A549 (cell line): ENCODE results near the gene MEGF10. TPM values are rescaled to one million over a fixed set of nuclear protein-coding genes. Genes with fewer than 3 reads are reported as not detected.

Source experiments
- ATAC-seq, 2 experiments: fragments of 200-7000 bp in 1 of 2; fragments of >200 bp in 1 of 2; cut with Nextera tagmentation in 1 of 2; cut with Tn5 transposase in 1 of 2; 3 replicates each; pipeline versions ENCODE4 v1.8.0 to v1.9.1; 2018 to 2020; ENCODE audit warnings: mild to moderate bottlenecking in 1 of 2, moderate library complexity in 1 of 2
- CTCF ChIA-PET: fragments of 300-600 bp; sonication (Branson Sonifier 250); formaldehyde crosslinking; extraction: SDS; loops from one replicate; lab custom pipeline; 2021; ENCODE audit warnings: antibody characterized with exemption, inconsistent platforms; lab: Yijun Ruan, JAX
- POLR2A ChIA-PET: fragments of 350-600 bp; formaldehyde crosslinking; extraction: SDS; loops from one replicate; lab custom pipeline; 2021; ENCODE audit warnings: antibody characterized with exemption, inconsistent platforms; lab: Yijun Ruan, JAX
- DNase-seq, 2 experiments: peaks; one replicate each; pipeline versions ENCODE4 v3.0.0 to v3.0.0-alpha.2; 2011 to 2016; ENCODE audit warnings: low read depth in 1 of 2, low spot score in 1 of 2
- FAIRE-seq: peaks from 2 replicates; lab custom pipeline; 2011; peaks lifted over from hg19 to GRCh38; lab: Jason Lieb, UNC
- H3K27ac ChIP-seq, 2 experiments: fragments of >200 bp; sonication (Bioruptor Twin); formaldehyde crosslinking; 3 replicates each; pipeline ENCODE4 v1.5.1; 2016 to 2017
- H3K4me1 ChIP-seq: fragments of >200 bp; sonication (Bioruptor Twin); formaldehyde crosslinking; 3 replicates; pipeline ENCODE4 v1.6.1; 2016
- H3K4me2 ChIP-seq: fragments of >200 bp; sonication (Bioruptor Twin); formaldehyde crosslinking; 3 replicates; pipeline ENCODE4 v1.6.1; 2016
- H3K4me3 ChIP-seq: fragments of >200 bp; sonication (Bioruptor Twin); formaldehyde crosslinking; 3 replicates; pipeline ENCODE4 v1.5.1; 2016
- H3K9me3 ChIP-seq: fragments of >200 bp; sonication (Bioruptor Twin); formaldehyde crosslinking; 3 replicates; pipeline ENCODE4 v1.6.1; 2016
- BHLHE40 ChIP-seq: IDR thresholded peaks from 2 replicates; pipeline ENCODE4 v1.6.1; 2012; ENCODE audit warnings: low read depth, low read length, inconsistent platforms
- CBX8 ChIP-seq: fragments of 200-600 bp; sonication (generic); IDR thresholded peaks from 2 replicates; pipeline ENCODE4 v1.6.1; 2016
- CHD4 ChIP-seq: fragments of 200-600 bp; sonication (generic); IDR thresholded peaks from 2 replicates; pipeline ENCODE4 v1.6.1; 2016; ENCODE audit warnings: antibody characterized with exemption, mild to moderate bottlenecking, borderline replicate concordance
- EHMT2 ChIP-seq: fragments of 200-600 bp; sonication (generic); IDR thresholded peaks from 2 replicates; pipeline ENCODE4 v1.6.1; 2016; ENCODE audit warnings: antibody characterized with exemption, low read depth, mild to moderate bottlenecking, moderate library complexity
- ELK1 ChIP-seq: fragments of 150-350 bp; IDR thresholded peaks from 2 replicates; pipeline ENCODE4 v1.6.1; 2014; ENCODE audit warnings: low read depth, mild to moderate bottlenecking, low read length
- FOSL2 ChIP-seq, 2 experiments: fragments of 450-650 bp in 1 of 2; fragments of >200 bp in 1 of 2; sonication (Bioruptor Twin) in 1 of 2; formaldehyde crosslinking; IDR thresholded peaks; 2 replicates each; pipeline versions ENCODE4 v1.5.0 to v1.6.1; 2016 to 2020; ENCODE audit warnings: mild to moderate bottlenecking in 1 of 2, moderate library complexity in 1 of 2
- GATA3 ChIP-seq: IDR thresholded peaks from 2 replicates; pipeline ENCODE4 v1.6.1; 2012; ENCODE audit warnings: borderline replicate concordance
- HDAC2 ChIP-seq: fragments of 200-600 bp; sonication (generic); IDR thresholded peaks from 2 replicates; pipeline ENCODE4 v1.6.1; 2016
- HOXA7 ChIP-seq: fragments of 250-450 bp; sonication (Bioruptor Pico); IDR thresholded peaks from 2 replicates; pipeline ENCODE4 v1.5.0; 2020; ENCODE audit warnings: mild to moderate bottlenecking, moderate library complexity
- JUN ChIP-seq, 2 experiments: fragments of >200 bp; sonication (Bioruptor Twin); formaldehyde crosslinking; IDR thresholded peaks; 2 replicates in 1 of 2; 3 replicates in 1 of 2; pipeline ENCODE4 v1.6.1; 2016 to 2017
- JUNB ChIP-seq: fragments of >200 bp; sonication (Bioruptor Twin); formaldehyde crosslinking; IDR thresholded peaks from 2 replicates; pipeline ENCODE4 v1.6.1; 2016
- MAZ ChIP-seq: fragments of 150-350 bp; IDR thresholded peaks from 2 replicates; pipeline ENCODE4 v1.6.1; 2014; ENCODE audit warnings: antibody characterized with exemption, low read depth, low read length, borderline replicate concordance
- MYC ChIP-seq: IDR thresholded peaks from 2 replicates; pipeline ENCODE4 v1.6.1; 2012; ENCODE audit warnings: mild to moderate bottlenecking, inconsistent platforms, low read length, improper control_type of control experiment, borderline replicate concordance
- POLR2A ChIP-seq: IDR thresholded peaks from 2 replicates; pipeline ENCODE4 v1.6.1; 2012; ENCODE audit warnings: mild to moderate bottlenecking, low read length
- RAD21 ChIP-seq, 2 experiments: fragments of >200 bp in 1 of 2; sonication (Bioruptor Twin) in 1 of 2; formaldehyde crosslinking in 1 of 2; IDR thresholded peaks in 1 of 2; conservative IDR thresholded peaks in 1 of 2; 2 replicates in 1 of 2; 3 replicates in 1 of 2; pipeline ENCODE4 v1.6.1; 2012 to 2018; ENCODE audit warnings: inconsistent platforms in 1 of 2
- RNF2 ChIP-seq: fragments of 200-600 bp; sonication (generic); IDR thresholded peaks from 2 replicates; pipeline ENCODE4 v1.6.1; 2016; ENCODE audit warnings: low read depth, mild to moderate bottlenecking, antibody characterized with exemption, moderate library complexity, borderline replicate concordance
- SREBF2 ChIP-seq: fragments of 450-650 bp; IDR thresholded peaks from 2 replicates; pipeline ENCODE4 v1.6.1; 2014; ENCODE audit warnings: mild to moderate bottlenecking, moderate library complexity
- TP53 ChIP-seq: fragments of 250-450 bp; sonication (Bioruptor Pico); IDR thresholded peaks from 2 replicates; pipeline ENCODE4 v1.5.0; 2021; ENCODE audit warnings: mild to moderate bottlenecking, moderate library complexity
- ZC3H11A ChIP-seq: fragments of 450-650 bp; IDR thresholded peaks from 2 replicates; pipeline ENCODE4 v1.6.1; 2014; ENCODE audit warnings: antibody characterized with exemption, mild to moderate bottlenecking
- ZSCAN20 ChIP-seq: fragments of 250-450 bp; sonication (Bioruptor Pico); IDR thresholded peaks from 2 replicates; pipeline ENCODE4 v1.8.0; 2022; ENCODE audit warnings: mild to moderate bottlenecking, moderate library complexity
- WGBS: methylation state at CpG from one replicate; pipeline ENCODE4 v1.1.6; 2017; ENCODE audit errors: missing lambda C conversion rate; 5-methylcytosine and 5-hydroxymethylcytosine counted together
- polyA plus RNA-seq, 4 experiments: library from polyadenylated mRNA; depleted of rRNA in 3 of 4; stranded (reverse); fragments of >200 nt; fragmentation: RNase III in 1 of 4; extraction: RNeasy Plus Mini Kit Qiagen cat#74134 plus additional on column Dnase treatment in 1 of 4; gene quantifications; 2 replicates in 3 of 4; 3 replicates in 1 of 4; pipeline ENCODE4 v1.2.3, GENCODE V29; 2011 to 2017
- TF ChIP-seq, protein P1 (sequence below): fragments of 450-650 bp; IDR thresholded peaks from 2 replicates; pipeline ENCODE4 v1.6.1; 2014; ENCODE audit warnings: antibody characterized with exemption
- TF ChIP-seq, protein P2 (sequence below): fragments of >200 bp; sonication (Bioruptor Twin); formaldehyde crosslinking; IDR thresholded peaks from 3 replicates; pipeline ENCODE4 v1.5.1; 2016

The MEGF10 gene
- polyA plus RNA-seq, 2 of the 4 experiments (the other 2 are of a cell fraction) = 0.01 TPM; not detected in 1

DNA sequence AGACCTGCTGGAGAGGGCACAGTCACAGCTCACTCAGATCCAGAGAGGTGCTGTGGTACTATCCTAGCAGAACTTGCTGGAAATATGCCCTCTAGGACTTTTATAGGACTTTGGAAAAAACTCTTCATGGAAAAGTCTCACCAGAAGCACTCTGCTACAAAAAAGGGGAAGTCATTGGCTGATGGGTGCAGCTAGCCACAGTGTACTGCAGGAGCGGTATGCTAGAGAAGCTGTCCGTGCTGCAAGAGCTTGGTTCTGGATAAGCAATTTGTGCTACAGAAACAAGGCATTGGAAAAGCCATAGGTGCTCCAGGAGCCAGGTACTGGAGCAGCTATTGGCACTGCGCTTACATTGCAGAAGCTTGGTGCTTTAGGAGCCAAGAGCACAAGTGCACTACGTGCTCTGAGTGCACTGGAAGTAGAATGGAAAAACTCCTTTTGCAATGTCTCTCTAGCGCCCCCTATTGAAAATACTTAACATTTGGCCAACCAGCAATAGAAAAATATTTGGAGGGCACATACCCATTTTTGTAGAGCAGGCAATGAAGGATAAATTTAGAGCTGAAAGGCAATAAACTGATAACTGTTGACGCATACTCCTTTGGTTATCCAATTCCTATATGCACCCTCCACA, 83.4 kb downstream of the MEGF10 start:
- Histone ChIP-seq H3K4me3 (no peak overlapping the region), H3K27ac (no peak overlapping the region), H3K9me3 (no peaks in the 10 kb centered on the region), H3K4me2 (no peak overlapping the region), H3K4me1 (no peaks in the 10 kb centered on the region)
- peak in 1 of 2 experiments; percentile 9 for DNase-seq
- no peak for ATAC-seq
- POLR2A ChIA-PET = no interaction called here
- CTCF ChIA-PET = no interaction called here
- 21% methylated on average over 6 of the region's 6 CpGs for WGBS
- TF ChIP-seq CBX8 (no peak), HOXA7 (no peak), JUN (IDR thresholded peaks at IDR 0.05) (no peak), CHD4 (no peak), MAZ (no peak), RAD21 (conservative IDR thresholded peaks at IDR 0.05 in 1 of 2, IDR thresholded peaks at IDR 0.05 in 1 of 2) (peak in 1 of 2 experiments; percentile 23; a peak in 1 of 5 replicates)
- TF ChIP-seq, protein P1, sequence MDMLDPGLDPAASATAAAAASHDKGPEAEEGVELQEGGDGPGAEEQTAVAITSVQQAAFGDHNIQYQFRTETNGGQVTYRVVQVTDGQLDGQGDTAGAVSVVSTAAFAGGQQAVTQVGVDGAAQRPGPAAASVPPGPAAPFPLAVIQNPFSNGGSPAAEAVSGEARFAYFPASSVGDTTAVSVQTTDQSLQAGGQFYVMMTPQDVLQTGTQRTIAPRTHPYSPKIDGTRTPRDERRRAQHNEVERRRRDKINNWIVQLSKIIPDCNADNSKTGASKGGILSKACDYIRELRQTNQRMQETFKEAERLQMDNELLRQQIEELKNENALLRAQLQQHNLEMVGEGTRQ = no peak
- TF ChIP-seq, protein P2, sequence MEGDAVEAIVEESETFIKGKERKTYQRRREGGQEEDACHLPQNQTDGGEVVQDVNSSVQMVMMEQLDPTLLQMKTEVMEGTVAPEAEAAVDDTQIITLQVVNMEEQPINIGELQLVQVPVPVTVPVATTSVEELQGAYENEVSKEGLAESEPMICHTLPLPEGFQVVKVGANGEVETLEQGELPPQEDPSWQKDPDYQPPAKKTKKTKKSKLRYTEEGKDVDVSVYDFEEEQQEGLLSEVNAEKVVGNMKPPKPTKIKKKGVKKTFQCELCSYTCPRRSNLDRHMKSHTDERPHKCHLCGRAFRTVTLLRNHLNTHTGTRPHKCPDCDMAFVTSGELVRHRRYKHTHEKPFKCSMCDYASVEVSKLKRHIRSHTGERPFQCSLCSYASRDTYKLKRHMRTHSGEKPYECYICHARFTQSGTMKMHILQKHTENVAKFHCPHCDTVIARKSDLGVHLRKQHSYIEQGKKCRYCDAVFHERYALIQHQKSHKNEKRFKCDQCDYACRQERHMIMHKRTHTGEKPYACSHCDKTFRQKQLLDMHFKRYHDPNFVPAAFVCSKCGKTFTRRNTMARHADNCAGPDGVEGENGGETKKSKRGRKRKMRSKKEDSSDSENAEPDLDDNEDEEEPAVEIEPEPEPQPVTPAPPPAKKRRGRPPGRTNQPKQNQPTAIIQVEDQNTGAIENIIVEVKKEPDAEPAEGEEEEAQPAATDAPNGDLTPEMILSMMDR = peak; percentile 16; the same call in 1 of the 3 replicates
- FAIRE-seq = no peak

DNA sequence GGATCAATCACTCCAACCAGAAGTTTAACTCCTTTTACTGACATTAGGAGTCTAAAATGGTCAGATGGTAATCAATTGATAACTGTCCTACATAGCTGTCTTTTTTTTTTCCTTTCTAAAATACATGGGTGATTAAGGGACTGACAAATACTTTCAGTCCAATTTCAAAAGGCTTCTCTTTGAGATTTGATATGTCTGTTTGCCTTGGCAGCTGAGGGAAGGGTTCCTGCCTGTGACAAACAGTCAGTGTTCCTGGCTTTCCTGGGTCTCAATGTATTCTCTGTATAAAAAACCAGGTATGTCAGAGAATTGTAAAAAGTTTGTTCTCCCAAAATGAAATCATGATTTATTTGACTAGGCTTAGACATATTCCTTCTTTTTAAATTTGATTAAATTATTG, 84.5 kb downstream of the MEGF10 start:
- Histone ChIP-seq H3K4me2 (no peak overlapping the region), H3K27ac (no peak overlapping the region)
- CTCF ChIA-PET = interaction anchor here (0.5 to 1.1 kb wide), 2 partner anchors 16 to 233 kb away, joined by 3 read pairs; no protein-coding TSS in a partner anchor
- FAIRE-seq = no peak
- TF ChIP-seq MYC = no peak
- TF ChIP-seq EHMT2 = no peak
- no peak for TF ChIP-seq HDAC2
- TF ChIP-seq ELK1 = no peak
- TF ChIP-seq, all 56 proteins: peak for 0
- H3K4me3 ChIP-seq = no peak overlapping the region
- no peaks in the 10 kb centered on the region for H3K4me1 ChIP-seq
- DNase-seq = no peak
- no peak for ATAC-seq
- no peaks in the 10 kb centered on the region for H3K9me3 ChIP-seq
- POLR2A ChIA-PET = no interaction called here

DNA sequence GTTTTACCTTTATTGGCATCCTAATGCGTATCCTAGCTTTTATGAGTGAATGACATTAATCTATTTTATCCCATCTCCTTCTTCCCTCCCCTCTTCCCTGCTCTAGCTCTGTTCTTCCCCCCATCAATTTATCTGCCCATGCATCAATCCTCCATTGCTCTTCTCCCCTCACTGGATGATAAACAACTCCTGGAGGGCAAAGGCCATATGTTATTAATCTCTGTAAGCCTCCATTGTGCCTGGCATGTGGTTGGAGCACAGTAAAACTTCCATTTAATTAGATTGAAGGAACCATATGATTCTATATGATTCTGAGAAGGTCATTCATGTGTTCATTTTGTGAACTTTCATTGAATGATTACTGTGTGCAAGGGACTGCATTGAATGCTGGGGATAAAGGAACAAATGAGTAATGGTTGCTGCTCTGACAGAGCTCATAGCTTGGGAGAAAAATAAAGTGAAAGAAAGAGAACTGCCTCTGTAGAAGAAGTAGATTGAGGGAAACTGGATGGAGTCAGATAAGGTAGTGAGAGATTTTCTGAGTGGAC, 85.0 kb downstream of the MEGF10 start:
- Histone ChIP-seq H3K4me1 (no peaks in the 10 kb centered on the region), H3K4me3 (no peak overlapping the region), H3K9me3 (no peaks in the 10 kb centered on the region)
- WGBS = 0% methylated on average over 1 of the region's 1 CpG
- TF ChIP-seq ZC3H11A (no peak), ZSCAN20 (CRISPR knock-in tag) (no peak), GATA3 (no peak), FOSL2 (IDR thresholded peaks at IDR 0.05) (no peak), FOSL2 (CRISPR knock-in tag; IDR thresholded peaks at IDR 0.05) (no peak), EHMT2 (no peak), TP53 (CRISPR knock-in tag) (no peak), JUNB (no peak), BHLHE40 (no peak), JUN (IDR thresholded peaks at IDR 0.05) (no peak), SREBF2 (no peak), POLR2A (no peak), RNF2 (no peak)
- TF ChIP-seq, all 56 proteins: peak for 0
- ChIA-PET POLR2A (no interaction called here), CTCF (interaction anchor here (0.5 to 1.1 kb wide), 3 partner anchors 15 to 1379 kb away, joined by 3 read pairs; no protein-coding TSS in a partner anchor)
- DNase-seq (no peak), ATAC-seq (no peak), FAIRE-seq (no peak)
- Histone ChIP-seq H3K27ac (no peak overlapping the region), H3K4me2 (no peak overlapping the region)
